ENCODE results near the gene TTC21A.

DNA sequence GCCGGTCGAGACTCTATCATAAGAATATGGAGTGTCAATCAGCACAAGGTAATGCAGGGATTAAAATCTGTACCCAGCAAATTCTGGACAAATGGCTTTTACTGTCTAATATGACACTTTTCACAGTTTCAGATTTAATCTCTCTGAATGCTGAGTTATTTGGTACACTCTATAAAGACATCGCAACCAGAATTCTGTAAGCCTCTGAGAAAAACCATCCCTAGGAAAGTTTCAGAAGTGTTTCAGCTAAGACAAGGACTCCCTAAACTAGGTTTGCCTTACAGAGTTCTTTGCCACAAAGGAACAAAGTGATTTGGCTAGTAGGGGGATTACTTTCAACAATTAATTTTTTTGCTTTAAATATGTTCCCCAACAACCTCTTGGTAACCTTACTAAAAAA, 44.3 kb upstream of the TTC21A start:
- no peak for TF ChIP-seq POLR2A (IDR thresholded peaks at IDR 0.05)
- no peak for TF ChIP-seq CTCF (IDR thresholded peaks at IDR 0.05)
- TF ChIP-seq POLR2AphosphoS5 (IDR thresholded peaks at IDR 0.05) = no peak

Measured in sigmoid colon (tissue), 4 donors.